GM19035 (cell line): ENCODE results near the gene KIZ.

Experiments
- ATAC-seq: cut with Tn5 transposase; IDR thresholded peaks from one replicate; pipeline ENCODE4 v1.9.1; 2021; ENCODE audit not compliant: unreplicated experiment

Gene KIZ

GRCh38 chr20:21125849-21126580, at the start of gene KIZ:
KIZ (plus strand) TSS chr20:21126082; CDS start chr20:21126116, 34 bp downstream.
- ATAC-seq: peak; percentile 96

- no peak for ATAC-seq
These were observed 48.0 kb upstream of the KIZ start for GRCh38 chr20:21077809-21078345.

- ATAC-seq: no peak
These were observed 43.3 kb upstream of the KIZ start for GRCh38 chr20:21082584-21082983.

GRCh38 chr20:21083825-21084325, 42.0 kb upstream of the KIZ start:
- ATAC-seq: no peak

- ATAC-seq: no peak
These were observed 37.9 kb upstream of the KIZ start for GRCh38 chr20:21087862-21088540.

- ATAC-seq: no peak
These were observed 36.5 kb upstream of the KIZ start for GRCh38 chr20:21089391-21089790.

- no peak for ATAC-seq
These were observed 35.7 kb upstream of the KIZ start for GRCh38 chr20:21090111-21090618.

- ATAC-seq: no peak
These were observed 35.2 kb upstream of the KIZ start for GRCh38 chr20:21090721-21091120.

GRCh38 chr20:21092806-21093205, 33.1 kb upstream of the KIZ start:
- no peak for ATAC-seq

- ATAC-seq: no peak
These were observed 29.4 kb upstream of the KIZ start for GRCh38 chr20:21096321-21097043.

GRCh38 chr20:21099751-21100577, 25.9 kb upstream of the KIZ start:
- ATAC-seq: peak; percentile 42

- ATAC-seq: no peak
These were observed 25.1 kb upstream of the KIZ start for GRCh38 chr20:21100578-21101452.

GRCh38 chr20:21101453-21101931, 24.4 kb upstream of the KIZ start:
- ATAC-seq: no peak

- ATAC-seq: no peak
These were observed 23.8 kb upstream of the KIZ start for GRCh38 chr20:21101932-21102575.

- ATAC-seq: no peak
These were observed 23.1 kb upstream of the KIZ start for GRCh38 chr20:21102603-21103311.

- ATAC-seq: no peak
These were observed 22.1 kb upstream of the KIZ start for GRCh38 chr20:21103582-21104465.

- ATAC-seq: no peak
These were observed 21.5 kb upstream of the KIZ start for GRCh38 chr20:21104466-21104761.
